ENCODE results near the gene GRIK3. TPM values are rescaled to one million over a fixed set of nuclear protein-coding genes. Genes with fewer than 3 reads are reported as not detected.

Gene GRIK3
- total RNA-seq, 2 donors from 2014 or later, result 0.14 TPM

GRCh38 chr1:36934061-36934460 lies 100.3 kb downstream of the GRIK3 start:
- H3K27ac ChIP-seq, result no peak overlapping the region
- H3K9me3 ChIP-seq, result no peaks in the 10 kb centered on the region
- TF ChIP-seq CTCF (IDR thresholded peaks at IDR 0.05), result no peak
- peaks cover 4% of the 10 kb centered on the region for H3K27me3 ChIP-seq (replicated peaks; ENCODE audit: insufficient read depth)
- H3K36me3 ChIP-seq, result no peaks in the 10 kb centered on the region
- ATAC-seq (ENCODE audit: insufficient number of reproducible peaks, low FRiP score, low read depth) (no peak), DNase-seq (ENCODE audit: low spot score) (no peak)
- no peak overlapping the region for H3K4me3 ChIP-seq
- H3K4me1 ChIP-seq (ENCODE audit: control insufficient read depth in 1 of 2, low read depth in 2 of 2), result no peaks in the 10 kb centered on the region

GRCh38 chr1:36927826-36928225 lies 106.5 kb downstream of the GRIK3 start:
- no peaks in the 10 kb centered on the region for H3K4me1 ChIP-seq (ENCODE audit: control insufficient read depth in 1 of 2, low read depth in 2 of 2)
- no peak for TF ChIP-seq CTCF (IDR thresholded peaks at IDR 0.05)
- DNase-seq (ENCODE audit: low spot score) (no peak), ATAC-seq (ENCODE audit: insufficient number of reproducible peaks, low FRiP score, low read depth) (no peak)
- H3K27ac ChIP-seq, result no peak overlapping the region
- H3K36me3 ChIP-seq, result no peaks in the 10 kb centered on the region
- H3K4me3 ChIP-seq, result no peak overlapping the region
- H3K9me3 ChIP-seq, result no peaks in the 10 kb centered on the region
- no peaks in the 10 kb centered on the region for H3K27me3 ChIP-seq (replicated peaks; ENCODE audit: insufficient read depth)

- H3K4me3 ChIP-seq, result no peak overlapping the region
- H3K36me3 ChIP-seq, result no peaks in the 10 kb centered on the region
- no peak for TF ChIP-seq CTCF (IDR thresholded peaks at IDR 0.05)
- no peaks in the 10 kb centered on the region for H3K4me1 ChIP-seq (ENCODE audit: control insufficient read depth in 1 of 2, low read depth in 2 of 2)
- H3K27me3 ChIP-seq (replicated peaks; ENCODE audit: insufficient read depth), result no peaks in the 10 kb centered on the region
- ATAC-seq (ENCODE audit: insufficient number of reproducible peaks, low FRiP score, low read depth) (no peak), DNase-seq (ENCODE audit: low spot score) (no peak)
- H3K27ac ChIP-seq, result no peak overlapping the region
- no peaks in the 10 kb centered on the region for H3K9me3 ChIP-seq
These were observed 109.1 kb downstream of the GRIK3 start for GRCh38 chr1:36925251-36925650.

GRCh38 chr1:36924282-36924811 lies 110.0 kb downstream of the GRIK3 start:
- Histone ChIP-seq H3K36me3 (no peaks in the 10 kb centered on the region), H3K9me3 (no peaks in the 10 kb centered on the region), H3K27me3 (replicated peaks; ENCODE audit: insufficient read depth) (no peaks in the 10 kb centered on the region), H3K4me3 (no peak overlapping the region), H3K4me1 (ENCODE audit: control insufficient read depth in 1 of 2, low read depth in 2 of 2) (no peaks in the 10 kb centered on the region), H3K27ac (no peak overlapping the region)
- no peak for TF ChIP-seq CTCF (IDR thresholded peaks at IDR 0.05)
- DNase-seq (ENCODE audit: low spot score), result no peak
- no peak for ATAC-seq (ENCODE audit: insufficient number of reproducible peaks, low FRiP score, low read depth)

GRCh38 chr1:36922593-36923426 lies 111.5 kb downstream of the GRIK3 start:
- no peaks in the 10 kb centered on the region for H3K27me3 ChIP-seq (replicated peaks; ENCODE audit: insufficient read depth)
- H3K4me3 ChIP-seq, result no peak overlapping the region
- no peak for TF ChIP-seq CTCF (IDR thresholded peaks at IDR 0.05)
- DNase-seq (ENCODE audit: low spot score), result no peak
- no peaks in the 10 kb centered on the region for H3K9me3 ChIP-seq
- H3K27ac ChIP-seq, result no peak overlapping the region
- H3K4me1 ChIP-seq (ENCODE audit: control insufficient read depth in 1 of 2, low read depth in 2 of 2), result no peaks in the 10 kb centered on the region
- no peaks in the 10 kb centered on the region for H3K36me3 ChIP-seq
- no peak for ATAC-seq (ENCODE audit: insufficient number of reproducible peaks, low FRiP score, low read depth)

Measured in thoracic aorta (tissue), 2 donors.